A673 (cell line): Measurements from ENCODE around the gene CYP4F12.

Source experiments
- EZH2 ChIP-seq: fragments of 200-600 bp; sonication (generic); IDR thresholded peaks from 2 replicates; pipeline ENCODE4 v1.6.1; 2017; ENCODE audit warnings: borderline replicate concordance, low read depth, mild to moderate bottlenecking, mixed read lengths, antibody characterized with exemption, low read length; ENCODE audit not compliant: poor library complexity, severe bottlenecking
- TF ChIP-seq, protein P1 (sequence below): fragments of 300-800, 200-600 bp; sonication (generic); conservative IDR thresholded peaks from 2 replicates; pipeline ENCODE4 v1.5.1; 2017; ENCODE audit warnings: low read depth, mild to moderate bottlenecking, antibody characterized with exemption, low read length, moderate library complexity, mixed read lengths

DNA sequence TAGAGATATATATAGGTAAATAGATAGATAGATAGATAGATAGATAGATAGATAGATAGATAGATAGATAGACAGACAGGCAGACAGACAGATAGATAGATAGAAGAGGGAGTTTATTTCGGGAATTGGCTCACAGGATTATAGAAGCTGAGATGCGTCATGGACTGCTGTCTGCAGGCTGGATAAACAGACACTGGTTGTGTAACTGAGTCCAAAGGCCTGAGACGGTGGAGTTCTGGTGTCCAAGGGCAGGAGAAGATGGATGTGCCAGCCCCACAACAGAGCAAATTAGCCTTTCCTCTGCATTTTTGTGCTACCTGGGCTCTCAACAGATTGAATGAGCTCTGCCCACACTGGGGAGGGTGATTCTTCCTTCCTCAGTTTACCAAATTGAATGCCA, 29.5 kb upstream of the CYP4F12 start:
- no peak for TF ChIP-seq EZH2
- TF ChIP-seq, protein P1, sequence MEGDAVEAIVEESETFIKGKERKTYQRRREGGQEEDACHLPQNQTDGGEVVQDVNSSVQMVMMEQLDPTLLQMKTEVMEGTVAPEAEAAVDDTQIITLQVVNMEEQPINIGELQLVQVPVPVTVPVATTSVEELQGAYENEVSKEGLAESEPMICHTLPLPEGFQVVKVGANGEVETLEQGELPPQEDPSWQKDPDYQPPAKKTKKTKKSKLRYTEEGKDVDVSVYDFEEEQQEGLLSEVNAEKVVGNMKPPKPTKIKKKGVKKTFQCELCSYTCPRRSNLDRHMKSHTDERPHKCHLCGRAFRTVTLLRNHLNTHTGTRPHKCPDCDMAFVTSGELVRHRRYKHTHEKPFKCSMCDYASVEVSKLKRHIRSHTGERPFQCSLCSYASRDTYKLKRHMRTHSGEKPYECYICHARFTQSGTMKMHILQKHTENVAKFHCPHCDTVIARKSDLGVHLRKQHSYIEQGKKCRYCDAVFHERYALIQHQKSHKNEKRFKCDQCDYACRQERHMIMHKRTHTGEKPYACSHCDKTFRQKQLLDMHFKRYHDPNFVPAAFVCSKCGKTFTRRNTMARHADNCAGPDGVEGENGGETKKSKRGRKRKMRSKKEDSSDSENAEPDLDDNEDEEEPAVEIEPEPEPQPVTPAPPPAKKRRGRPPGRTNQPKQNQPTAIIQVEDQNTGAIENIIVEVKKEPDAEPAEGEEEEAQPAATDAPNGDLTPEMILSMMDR = no peak
